Activated T-cell treated with anti-CD3 and anti-CD28 coated beads for 4 hours (primary cell): ENCODE measurements around the gene GPX4.
"Not testable (repeated sequence)": the region's sequence is repeated elsewhere in the genome, so short reads cannot be mapped to it uniquely, and the experiment has no call there.

Source experiments
- DNase-seq: peaks from one replicate; pipeline ENCODE4 v3.0.0-alpha.2; 2020

GPX4 gene

DNA sequence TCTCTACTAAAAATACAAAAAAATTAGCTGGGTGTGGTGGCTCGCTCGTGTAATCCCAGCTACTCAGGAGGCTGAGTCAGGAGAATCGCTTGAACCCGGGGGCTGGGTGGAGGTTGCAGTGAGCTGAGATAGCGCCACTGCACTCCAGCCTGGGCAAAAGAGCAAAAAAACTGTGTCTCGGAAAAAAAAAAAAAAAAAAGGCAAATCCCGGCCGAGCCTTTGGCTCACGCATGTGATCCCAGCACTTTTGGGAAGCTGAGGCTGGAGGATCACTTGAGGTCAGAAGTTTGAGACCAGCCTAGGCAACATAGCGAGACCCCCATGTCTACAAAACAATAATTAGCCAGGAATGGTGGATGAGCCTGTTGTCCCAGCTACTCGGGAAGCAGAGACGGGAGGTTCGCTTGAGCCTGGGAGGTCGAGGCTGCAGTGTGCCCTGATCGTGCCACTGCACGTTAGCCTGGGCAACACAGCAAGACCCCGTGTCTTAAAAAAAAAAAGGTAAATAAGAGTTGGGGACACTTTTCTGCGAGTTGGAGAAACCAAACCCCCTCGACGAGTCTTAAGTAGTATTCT lies 574 bp upstream of the GPX4 start:
- DNase-seq, result no peak

- DNase-seq, result peak; percentile 57
Measured at GRCh38 chr19:1104311-1105007, 665 bp downstream of the GPX4 start.

DNA sequence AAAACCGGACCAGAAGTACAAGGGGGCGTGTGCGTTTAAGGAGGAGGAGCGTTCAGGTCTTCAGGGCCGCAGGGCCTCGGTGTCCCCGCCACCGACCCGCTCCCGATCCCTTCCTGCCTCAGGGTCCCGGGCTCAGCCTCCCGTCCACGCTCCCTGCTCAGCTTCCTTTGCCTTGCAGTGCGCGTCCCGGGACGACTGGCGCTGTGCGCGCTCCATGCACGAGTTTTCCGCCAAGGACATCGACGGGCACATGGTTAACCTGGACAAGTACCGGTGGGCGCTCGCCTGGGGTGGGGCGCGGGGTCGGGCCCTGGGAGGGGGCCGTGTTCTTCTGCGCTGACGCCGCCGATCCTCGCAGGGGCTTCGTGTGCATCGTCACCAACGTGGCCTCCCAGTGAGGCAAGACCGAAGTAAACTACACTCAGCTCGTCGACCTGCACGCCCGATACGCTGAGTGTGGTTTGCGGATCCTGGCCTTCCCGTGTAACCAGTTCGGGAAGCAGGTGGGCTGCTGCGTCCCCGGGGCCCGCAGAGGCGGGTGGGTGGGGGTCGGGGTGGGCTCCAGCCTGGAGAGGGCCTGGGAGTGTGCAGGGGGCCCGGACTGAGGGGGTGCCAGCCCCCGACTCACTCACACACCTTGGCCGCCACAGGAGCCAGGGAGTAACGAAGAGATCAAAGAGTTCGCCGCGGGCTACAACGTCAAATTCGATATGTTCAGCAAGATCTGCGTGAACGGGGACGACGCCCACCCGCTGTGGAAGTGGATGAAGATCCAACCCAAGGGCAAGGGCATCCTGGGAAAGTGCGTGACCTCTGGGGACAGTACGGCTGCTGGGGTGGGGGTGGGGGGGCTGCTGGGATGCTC lies 1.4 kb downstream of the GPX4 start:
- DNase-seq, result no peak

DNA sequence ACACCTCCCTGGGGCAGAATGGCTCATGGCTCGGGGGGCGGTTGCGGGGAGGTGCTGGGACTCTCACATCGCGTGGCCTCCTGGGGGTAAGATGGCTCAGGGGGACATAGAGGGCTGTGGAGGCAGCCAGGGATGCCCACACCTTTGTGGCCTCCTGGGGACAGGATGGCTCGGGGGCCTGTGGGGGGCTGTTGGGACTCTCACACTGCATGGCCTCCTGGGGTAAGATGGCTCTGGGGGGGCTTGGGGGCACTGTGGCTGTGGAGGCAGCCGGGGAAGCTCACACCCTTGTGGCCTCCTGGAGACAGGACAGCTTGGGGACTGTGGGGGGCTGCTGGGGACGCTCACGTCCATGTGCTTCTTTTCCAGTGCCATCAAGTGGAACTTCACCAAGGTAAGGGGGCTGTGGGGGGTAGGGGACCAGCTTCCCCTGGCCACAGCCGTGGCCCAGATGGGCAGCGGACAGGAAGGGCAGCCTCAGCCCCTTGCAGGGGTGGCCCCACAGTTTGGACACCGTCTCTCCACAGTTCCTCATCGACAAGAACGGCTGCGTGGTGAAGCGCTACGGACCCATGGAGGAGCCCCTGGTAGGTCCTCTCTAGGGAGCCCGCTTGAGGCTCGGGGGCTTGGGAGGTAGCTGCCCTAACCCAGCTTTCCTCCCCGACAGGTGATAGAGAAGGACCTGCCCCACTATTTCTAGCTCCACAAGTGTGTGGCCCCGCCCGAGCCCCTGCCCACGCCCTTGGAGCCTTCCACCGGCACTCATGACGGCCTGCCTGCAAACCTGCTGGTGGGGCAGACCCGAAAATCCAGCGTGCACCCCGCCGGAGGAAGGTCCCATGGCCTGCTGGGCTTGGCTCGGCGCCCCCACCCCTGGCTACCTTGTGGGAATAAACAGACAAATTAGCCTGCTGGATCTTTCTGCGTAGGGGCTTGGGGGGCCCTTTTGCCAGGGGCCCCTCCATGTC lies 2.4 kb downstream of the GPX4 start:
- no peak for DNase-seq

- no peak for DNase-seq
Measured at GRCh38 chr19:1106841-1107660, 3.3 kb downstream of the GPX4 start.

DNA sequence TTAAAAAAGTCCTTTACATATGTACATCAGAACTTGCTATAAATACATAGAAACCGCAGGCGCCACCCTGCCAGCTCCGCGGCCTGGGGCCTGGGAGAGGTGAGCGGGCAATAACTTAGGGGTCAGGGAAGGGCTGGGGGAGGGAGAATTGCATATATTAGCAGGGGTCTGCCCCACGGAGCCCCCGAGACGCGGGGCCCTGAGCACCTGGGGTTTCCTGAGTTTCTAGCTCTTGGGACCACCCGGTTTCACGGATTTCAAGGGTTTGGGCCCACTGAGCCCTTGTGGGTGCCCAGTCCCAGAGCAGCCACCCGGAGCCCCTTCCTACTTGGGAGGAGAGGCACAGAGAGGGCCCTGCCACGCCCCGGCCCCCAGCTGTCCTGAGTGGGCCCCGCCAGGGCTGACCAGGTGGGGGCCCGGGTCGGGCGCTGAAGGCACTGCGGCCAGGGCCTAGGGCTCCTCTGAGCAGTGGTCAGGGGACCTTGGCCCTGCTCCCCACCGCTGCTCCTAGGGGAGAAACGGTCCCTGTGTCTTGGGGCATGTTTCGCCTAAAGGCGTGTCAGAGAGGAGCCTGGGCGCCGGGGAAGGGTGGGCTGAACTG lies 4.0 kb downstream of the GPX4 start:
- DNase-seq, result no peak

DNA sequence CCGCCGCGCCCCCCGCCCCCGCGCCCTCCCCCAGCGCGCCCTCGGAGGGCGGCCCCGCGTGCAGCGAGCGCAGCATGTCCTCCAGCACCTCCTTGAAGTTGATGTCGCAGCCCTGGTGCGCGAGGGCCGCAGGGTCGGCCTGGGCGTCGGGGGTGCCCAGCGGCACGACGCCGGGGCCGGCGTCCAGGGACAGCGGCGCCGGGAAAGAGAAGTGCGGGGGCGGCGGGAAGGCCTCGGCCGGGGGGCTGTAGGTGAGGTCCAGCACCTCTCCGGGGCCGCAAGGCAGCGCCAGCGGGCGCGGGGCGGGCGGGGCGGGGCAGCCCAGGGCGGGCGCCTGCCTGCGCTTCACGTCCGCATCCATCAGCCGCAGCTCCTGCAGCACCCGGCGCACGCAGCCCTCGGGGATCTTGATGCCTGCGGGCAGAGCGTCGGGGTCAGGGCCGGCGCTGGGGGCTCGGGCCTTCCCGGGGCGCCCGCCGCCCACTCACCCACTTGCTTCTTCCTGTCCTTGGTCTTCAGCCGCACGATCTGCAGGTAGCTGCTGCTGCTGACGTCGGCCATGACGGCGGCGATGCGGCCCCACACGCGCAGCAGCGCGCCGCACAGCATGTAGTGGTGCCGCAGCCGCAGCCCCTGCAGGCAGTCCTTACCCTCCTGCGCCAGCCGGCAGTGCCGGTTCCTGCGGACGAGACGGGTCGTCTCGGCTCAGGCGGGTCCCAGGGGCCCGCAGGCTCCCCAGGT lies 4.7 kb downstream of the GPX4 start:
- no peak for DNase-seq

- no peak for DNase-seq
Measured at GRCh38 chr19:1109032-1109551, 5.3 kb downstream of the GPX4 start.

GRCh38 chr19:1109697-1110671 lies 6.2 kb downstream of the GPX4 start:
- no peak for DNase-seq

DNA sequence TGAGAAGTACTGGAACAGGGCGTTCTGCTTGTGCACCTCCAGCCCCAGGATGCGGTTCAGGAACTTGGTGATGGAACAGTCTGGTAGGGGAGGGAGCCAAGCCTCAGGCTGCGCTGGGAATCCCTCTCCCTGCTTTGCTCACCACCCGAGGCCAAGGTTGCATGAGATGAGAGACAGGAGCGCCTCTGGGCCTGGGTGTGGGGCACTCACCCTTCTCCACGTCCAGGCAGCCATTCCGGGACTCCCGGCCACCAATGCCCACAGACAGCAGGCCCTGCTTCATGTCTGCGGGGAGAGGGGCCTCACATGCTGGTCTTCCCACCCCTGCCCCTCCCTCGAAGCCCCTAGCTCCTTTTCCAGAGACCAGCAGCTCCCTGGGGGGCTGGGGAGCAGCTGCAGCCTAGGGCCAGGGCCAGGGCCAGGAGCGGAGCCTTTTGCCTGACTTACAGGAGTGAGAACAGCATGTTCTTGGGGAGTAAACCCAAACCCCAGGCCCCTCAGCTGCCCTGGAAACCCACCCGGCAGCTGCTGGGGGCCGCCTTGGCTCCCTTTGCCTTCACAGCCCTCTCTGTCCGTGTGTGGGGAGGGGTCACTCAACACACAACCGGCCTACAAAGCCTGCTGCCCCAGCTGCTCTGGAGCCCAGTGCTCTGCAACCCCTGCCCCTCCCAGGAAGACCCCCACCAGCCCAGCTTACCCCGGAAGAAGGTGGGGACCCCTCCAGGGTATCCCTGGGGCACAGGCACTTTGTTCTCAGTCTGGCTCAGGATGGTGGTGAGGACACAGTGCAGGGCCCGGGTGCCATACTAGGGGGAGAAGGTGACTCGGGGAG lies 7.2 kb downstream of the GPX4 start:
- no peak for DNase-seq

GRCh38 chr19:1111641-1112267 lies 8.0 kb downstream of the GPX4 start:
- no peak for DNase-seq

DNA sequence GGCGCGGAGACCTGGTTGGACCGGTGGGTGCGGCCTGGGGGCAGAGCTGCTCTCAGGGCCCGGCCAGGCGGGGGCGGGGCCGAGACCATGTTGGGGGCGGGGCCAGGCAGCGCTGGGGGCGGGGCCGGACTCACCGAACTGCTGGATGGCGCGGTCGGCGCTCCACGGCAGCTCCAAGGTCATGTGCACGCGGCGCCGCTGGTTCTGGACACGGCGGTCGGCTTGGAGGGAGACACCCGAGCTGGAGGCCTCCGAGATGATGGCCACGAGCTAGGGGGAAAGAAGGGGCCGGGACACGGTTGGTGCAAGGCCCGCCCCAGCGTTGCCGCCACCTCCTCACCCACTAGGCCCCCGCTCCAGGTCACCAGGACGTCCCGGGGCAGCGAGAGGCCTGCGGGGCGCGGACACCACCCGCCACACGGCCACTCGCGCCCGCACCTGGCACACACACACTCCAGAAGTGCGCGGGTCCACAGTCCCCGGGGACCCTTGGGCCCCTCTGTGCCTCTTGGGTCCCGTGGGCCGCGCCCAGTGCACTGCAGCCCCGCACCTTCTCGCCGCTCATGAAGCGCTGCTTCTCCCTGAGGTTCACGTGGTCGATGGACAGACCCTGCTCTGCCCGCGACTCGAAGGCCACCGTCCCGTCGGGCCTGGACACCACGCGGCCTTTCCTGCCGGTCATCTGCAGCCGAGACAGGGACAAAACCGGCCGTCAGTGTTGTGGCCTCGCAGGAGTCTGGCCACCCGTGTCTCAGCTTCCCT lies 8.7 kb downstream of the GPX4 start:
- DNase-seq, result no peak

GRCh38 chr19:1113030-1113985 lies 9.5 kb downstream of the GPX4 start:
- DNase-seq, result peak; percentile 77

GRCh38 chr19:1113986-1114483 lies 10.2 kb downstream of the GPX4 start:
- no peak for DNase-seq

- DNase-seq, result not testable (repeated sequence)
Measured at GRCh38 chr19:1114728-1115127, 10.9 kb downstream of the GPX4 start.
